Measurements from ENCODE around the gene LMOD2.

LMOD2 gene

GRCh38 chr7:123674399-123675180, 18.9 kb downstream of the LMOD2 start:
- TF ChIP-seq GLIS3 (CRISPR knock-in tag; IDR thresholded peaks at IDR 0.05): no peak
- no peak for TF ChIP-seq ZFP3 (CRISPR knock-in tag; IDR thresholded peaks at IDR 0.05)
- no peak for TF ChIP-seq ZFP30 (CRISPR knock-in tag; IDR thresholded peaks at IDR 0.05)
- TF ChIP-seq CSRNP3 (CRISPR knock-in tag; IDR thresholded peaks at IDR 0.05): no peak
- TF ChIP-seq SNAI2 (CRISPR knock-in tag; IDR thresholded peaks at IDR 0.05): no peak
- no peak for TF ChIP-seq TOX (CRISPR knock-in tag; IDR thresholded peaks at IDR 0.05; ENCODE audit: borderline replicate concordance)
- no peak for TF ChIP-seq ZNF8 (CRISPR knock-in tag; IDR thresholded peaks at IDR 0.05)
- no peak for TF ChIP-seq CREB5 (CRISPR knock-in tag; IDR thresholded peaks at IDR 0.05; ENCODE audit: low read depth)
- TF ChIP-seq OSR1 (CRISPR knock-in tag; IDR thresholded peaks at IDR 0.05): no peak
- TF ChIP-seq ESRRG (CRISPR knock-in tag; IDR thresholded peaks at IDR 0.05): no peak
- TF ChIP-seq PATZ1 (CRISPR knock-in tag; IDR thresholded peaks at IDR 0.05; ENCODE audit: borderline replicate concordance): no peak
- TF ChIP-seq CSDC2 (CRISPR knock-in tag; IDR thresholded peaks at IDR 0.05): no peak
- TF ChIP-seq ZNF70 (CRISPR knock-in tag; IDR thresholded peaks at IDR 0.05): no peak
- TF ChIP-seq POU6F1 (CRISPR knock-in tag; IDR thresholded peaks at IDR 0.05; ENCODE audit: borderline replicate concordance, low read depth): no peak
- peak; percentile 39 for ATAC-seq

- peak; percentile 38 for ATAC-seq
- peak; percentile 76 for TF ChIP-seq ISL1 (CRISPR knock-in tag; IDR thresholded peaks at IDR 0.05)
- no peak for TF ChIP-seq ZNF565 (CRISPR knock-in tag; conservative IDR thresholded peaks at IDR 0.05; ENCODE audit: low read depth)
- TF ChIP-seq CREB5 (CRISPR knock-in tag; IDR thresholded peaks at IDR 0.05; ENCODE audit: low read depth): peak; percentile 73; the same call in 1 of the 2 replicates
Measured at GRCh38 chr7:123675181-123675473, 19.5 kb downstream of the LMOD2 start.

GRCh38 chr7:123677061-123677715, 21.5 kb downstream of the LMOD2 start:
- TF ChIP-seq ZNF565 (CRISPR knock-in tag; conservative IDR thresholded peaks at IDR 0.05; ENCODE audit: low read depth): no peak
- no peak for TF ChIP-seq ARNTL (CRISPR knock-in tag; IDR thresholded peaks at IDR 0.05; ENCODE audit: borderline replicate concordance, low read depth)
- ATAC-seq: no peak

- TF ChIP-seq ZC3H10 (CRISPR knock-in tag; IDR thresholded peaks at IDR 0.05) (no peak), ZNF70 (CRISPR knock-in tag; IDR thresholded peaks at IDR 0.05) (no peak), BACH2 (CRISPR knock-in tag; IDR thresholded peaks at IDR 0.05; ENCODE audit: borderline replicate concordance) (no peak), ZNF8 (CRISPR knock-in tag; IDR thresholded peaks at IDR 0.05) (no peak), CSDC2 (CRISPR knock-in tag; IDR thresholded peaks at IDR 0.05) (no peak), ZNF565 (CRISPR knock-in tag; conservative IDR thresholded peaks at IDR 0.05; ENCODE audit: low read depth) (no peak), CSRNP3 (CRISPR knock-in tag; IDR thresholded peaks at IDR 0.05) (no peak), PATZ1 (CRISPR knock-in tag; IDR thresholded peaks at IDR 0.05; ENCODE audit: borderline replicate concordance) (no peak), PPARA (CRISPR knock-in tag; IDR thresholded peaks at IDR 0.05; ENCODE audit: borderline replicate concordance) (no peak), TSHZ2 (CRISPR knock-in tag; IDR thresholded peaks at IDR 0.05) (no peak)
- no peak for ATAC-seq
Measured at GRCh38 chr7:123679614-123680013, 23.9 kb downstream of the LMOD2 start.

Measured in SK-N-SH treated with all-trans-retinoic acid at 6 μM for 48 hours (cell line).